HG03378 (cell line): ENCODE results near the gene DUS4L.

Source experiments
- ATAC-seq: cut with Tn5 transposase; IDR thresholded peaks from one replicate; pipeline ENCODE4 v1.9.1; 2021; ENCODE audit warnings: mild to moderate bottlenecking, moderate library complexity; ENCODE audit not compliant: unreplicated experiment

The DUS4L gene

DNA sequence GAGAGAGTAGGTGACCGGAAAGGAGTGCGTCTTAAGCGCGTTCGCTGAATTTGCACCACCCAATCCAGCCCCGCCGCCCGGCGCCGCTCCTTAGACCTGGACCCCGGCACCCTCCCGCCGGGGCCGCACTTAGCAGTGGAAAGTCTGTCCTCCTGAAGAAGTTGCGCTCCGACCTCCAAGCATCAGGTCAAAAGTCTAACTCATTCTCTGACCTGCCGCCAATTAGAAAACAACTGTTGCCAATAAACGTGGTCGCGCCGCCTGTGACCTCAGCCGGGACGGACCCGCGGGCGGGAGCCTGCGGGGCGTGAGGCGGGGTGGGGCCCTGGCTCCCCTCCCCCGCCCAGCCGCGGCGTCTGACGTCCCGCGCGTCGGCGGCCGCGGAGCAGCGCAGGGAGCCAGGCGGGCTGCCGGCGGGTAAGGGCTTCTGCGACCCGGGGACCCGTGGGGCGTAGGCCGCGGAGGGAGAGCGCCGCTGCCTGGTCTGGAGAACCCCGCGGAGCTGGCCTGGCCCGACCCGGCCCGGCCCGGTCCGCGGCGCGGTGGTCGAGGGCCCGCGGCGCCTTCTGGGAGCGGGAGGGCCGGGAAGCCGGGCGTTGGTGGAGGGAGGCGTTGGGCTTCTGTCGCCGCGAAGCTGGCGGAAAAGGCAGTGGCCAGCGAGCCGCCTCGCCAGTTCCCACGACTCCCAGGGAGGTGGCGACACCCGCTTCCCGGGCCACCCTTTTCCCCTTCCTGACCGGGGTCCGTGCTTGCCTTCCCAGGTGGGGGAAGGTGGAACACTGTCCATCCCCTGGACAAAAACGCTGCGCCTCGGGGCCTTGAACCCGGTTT, 16.3 kb downstream of the DUS4L start, which contains the start of gene BCAP29:
Gene BCAP29 (plus strand): TSS at position 362 of the 831 bp plus-strand sequence. CDS start 527 bp downstream, outside the sequence.
- ATAC-seq, result peak; percentile 70

DNA sequence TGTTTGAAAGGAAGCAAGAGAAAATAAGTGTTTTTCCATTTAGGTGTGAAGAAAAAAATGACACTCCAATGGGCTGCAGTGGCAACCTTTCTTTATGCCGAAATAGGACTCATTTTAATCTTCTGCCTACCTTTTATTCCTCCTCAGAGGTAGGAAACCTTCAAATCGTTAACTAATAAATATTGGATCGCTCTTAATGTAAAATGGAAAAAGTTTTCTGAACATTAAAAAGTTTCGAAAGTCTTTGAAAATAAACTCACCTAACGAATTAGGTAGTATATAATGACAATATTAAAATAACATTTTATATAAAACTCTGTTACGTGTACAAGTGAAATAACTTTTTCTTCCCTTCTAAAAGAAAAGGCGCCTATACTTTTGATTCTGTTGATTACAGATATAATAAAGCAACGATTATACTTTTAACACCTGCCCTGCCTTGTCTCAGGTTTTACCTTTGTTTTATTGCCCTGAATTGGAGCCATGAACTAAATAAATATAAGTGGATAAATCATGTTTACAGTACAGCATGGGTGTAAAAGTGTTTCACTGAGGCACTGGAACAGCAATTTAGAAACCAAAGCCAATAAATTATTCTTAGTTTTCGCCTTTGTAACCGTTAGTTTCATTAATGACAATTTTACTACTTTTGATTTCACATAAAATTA, 17.1 kb downstream of the DUS4L start:
- ATAC-seq, result no peak

DNA sequence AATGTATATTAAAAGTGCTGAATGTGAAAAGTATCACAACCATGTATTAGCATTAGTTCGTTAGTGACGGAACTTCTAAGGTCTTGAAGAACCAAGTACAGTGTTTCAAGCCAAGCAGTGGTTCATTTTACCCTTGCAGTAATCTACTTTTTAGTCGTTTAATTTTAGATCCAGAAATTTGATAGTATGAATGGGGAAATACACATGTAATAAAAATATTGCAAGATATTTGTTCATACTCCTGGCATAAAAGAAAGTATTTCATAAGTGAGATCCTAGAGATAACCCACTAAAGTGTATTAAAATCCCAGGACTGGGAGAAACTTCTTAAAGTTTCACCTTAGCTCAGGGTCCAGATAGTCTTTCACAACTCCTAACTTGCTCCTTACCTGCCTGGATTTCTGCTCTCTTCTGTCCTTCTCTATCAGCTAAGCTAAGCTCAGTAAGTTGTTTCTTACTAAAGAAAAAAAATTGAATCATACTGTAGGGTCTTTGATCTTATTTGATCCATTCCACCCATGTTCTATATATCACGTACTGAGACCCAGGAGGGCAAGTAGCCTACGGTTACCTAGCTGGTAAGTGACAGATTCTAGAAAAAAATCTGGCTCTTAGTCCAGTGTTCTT, 17.7 kb downstream of the DUS4L start:
- ATAC-seq, result no peak

DNA sequence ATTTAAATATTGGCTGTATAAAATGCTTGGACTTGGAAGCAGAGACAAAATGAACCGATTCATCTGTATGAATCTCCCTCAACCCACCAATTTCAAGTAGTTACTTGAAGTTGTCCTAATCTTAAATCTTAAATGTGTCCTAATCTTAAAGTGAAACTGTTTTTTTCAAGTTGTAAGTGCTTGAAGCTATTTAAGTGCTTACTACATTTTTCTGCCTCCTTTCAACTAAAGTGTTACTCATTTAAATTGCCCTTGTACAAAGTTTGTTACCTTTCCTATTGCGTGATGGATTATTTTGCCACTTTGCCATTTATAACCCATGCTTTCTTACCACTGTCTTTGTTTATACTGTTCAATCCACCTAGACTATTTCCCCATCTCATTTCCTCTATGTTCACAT, 19.1 kb downstream of the DUS4L start:
- no peak for ATAC-seq

DNA sequence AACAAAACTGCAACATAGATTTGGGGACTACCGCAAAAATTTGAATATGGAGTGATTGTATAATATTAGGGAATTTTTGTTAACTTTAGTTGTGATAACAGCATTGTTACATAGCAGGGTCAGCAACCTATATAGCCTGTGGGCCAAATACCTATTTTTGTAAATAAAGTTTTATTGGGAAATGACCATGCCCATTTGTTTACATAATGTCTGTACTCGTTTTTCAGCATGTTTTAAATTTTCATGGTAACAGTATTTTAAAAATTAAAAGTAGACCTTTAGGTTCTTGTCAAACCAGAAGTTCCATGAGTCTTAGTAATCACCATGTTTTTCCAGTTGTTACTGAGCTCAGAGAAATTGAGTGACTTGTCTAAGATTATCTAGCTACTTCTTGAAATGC, 20.9 kb downstream of the DUS4L start:
- ATAC-seq, result no peak

DNA sequence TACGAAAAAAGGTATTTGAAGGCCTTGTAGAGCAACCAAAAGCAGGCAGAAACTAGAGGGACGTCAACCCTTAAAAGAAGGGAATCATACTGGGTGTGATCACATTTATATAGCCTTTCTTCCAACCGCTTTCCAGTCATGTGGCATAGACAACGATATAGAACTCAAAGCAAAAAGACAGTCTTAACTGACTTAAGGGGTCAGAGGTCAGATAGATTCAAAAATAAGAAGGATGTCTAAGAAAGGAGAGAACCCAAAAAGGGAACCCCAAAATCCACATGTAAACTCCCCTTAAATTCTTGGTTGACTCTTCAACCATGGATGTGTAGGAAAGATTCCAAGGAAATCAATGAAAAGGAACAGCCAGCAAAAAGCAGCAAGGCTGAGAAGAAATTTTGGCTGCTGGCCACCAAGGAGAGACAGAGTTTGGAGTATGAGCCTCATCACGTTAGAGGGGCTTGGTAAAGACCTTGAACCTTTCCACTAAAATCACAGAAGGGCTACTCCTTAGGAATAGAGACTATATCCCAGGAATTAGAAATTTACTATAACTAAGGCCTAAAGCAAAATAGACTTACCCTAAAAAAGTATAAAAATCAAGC, 24.9 kb downstream of the DUS4L start:
- no peak for ATAC-seq

DNA sequence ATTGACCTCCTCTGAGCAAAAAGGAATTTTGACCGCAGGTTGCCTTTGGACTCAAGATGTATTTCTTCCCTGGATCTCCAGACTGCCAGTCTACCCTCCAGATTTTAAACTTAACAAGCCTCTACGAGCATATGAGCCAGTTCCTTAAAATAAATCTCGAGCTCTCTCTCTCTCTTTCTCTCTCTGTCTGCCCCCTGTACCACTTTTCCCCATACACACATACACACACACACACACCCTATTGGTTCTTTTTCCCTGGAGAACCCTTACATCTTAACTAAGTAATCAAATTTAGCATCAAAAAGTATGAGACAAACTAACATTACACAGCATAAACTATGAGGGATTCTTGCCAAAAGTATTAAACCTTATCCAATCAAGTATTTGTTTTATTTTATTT, 27.6 kb downstream of the DUS4L start:
- no peak for ATAC-seq

DNA sequence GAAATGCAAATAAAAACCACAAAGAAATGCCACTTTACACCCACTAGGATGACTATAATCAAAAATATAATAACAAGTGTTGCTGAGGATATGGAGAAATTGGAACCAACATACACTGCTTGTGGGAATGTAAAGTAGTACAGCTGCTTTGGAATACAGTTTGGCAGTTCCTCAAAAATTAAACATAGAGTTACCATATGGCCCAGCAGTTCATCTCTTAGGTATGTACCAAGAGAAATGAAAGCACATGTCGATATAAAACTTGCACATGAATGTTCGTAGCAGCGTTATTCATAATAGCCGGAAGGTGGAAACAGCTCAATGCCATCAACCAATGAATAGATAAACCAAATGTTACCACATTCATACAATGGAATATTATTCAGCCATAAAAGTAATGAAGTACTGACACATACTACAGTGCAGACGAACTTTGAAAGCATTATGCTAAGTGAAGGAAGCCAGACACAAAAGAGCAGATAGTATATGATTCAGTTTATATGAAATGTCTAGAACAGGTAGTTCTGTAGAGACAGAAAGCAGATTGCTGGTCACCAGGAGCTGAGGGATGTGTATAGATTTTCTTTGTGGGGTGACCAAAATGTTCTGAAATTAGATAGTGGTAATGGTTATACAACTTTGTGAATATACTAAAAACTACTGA, 28.7 kb downstream of the DUS4L start:
- ATAC-seq, result no peak

DNA sequence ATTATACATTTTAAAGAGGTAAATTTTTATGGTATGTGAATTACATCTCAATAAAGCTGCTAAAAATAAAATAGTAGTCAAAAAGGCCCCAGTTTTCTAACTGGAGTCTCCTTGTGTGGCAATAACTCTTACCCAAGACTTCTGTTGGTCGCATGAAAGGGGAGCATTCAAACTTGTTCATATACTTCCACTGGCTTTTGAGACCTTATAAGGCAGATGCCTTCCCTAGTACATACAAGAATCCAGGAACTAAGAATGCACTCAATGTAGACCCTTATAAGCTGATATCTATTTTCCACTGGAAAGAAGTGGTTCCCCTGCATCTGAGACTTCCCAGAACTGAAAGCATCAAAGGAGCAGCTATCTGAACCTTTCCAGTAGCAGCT, 29.2 kb downstream of the DUS4L start:
- ATAC-seq, result no peak

DNA sequence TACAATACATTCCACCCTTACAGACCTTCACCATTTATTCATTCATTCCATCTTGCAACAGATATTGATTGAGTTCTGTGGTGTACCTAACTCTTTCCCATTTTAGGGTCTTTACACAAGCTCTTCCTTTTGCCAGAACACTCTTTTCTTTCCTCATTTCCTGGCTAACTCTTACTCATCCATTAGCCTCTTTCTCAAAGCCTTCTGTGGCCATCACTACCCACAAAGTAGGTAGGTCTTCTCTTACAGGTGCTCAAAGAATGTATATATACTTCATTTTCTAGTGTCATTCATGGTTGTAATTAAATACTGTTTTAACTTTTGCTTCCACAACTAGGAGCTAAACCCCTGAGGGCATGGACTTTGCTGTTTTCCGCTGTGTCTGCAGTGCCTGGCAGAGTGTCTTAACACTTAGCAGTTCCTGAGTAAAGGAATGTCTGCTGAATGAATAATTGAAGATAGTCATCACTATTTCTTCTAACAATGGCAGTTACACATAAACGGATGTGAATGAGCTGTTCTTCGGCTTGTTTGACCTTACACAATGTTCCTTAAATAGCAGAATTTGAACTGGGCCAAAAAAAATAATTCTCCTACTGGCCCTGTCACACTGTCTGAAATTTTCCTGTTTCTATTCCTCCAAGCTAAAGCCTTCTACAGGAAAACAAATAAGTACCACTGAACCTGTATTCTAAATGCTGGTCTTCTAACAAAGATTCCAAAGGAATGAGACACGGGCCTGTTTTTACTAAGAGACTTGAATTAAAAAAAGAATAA, 31.4 kb downstream of the DUS4L start:
- ATAC-seq, result no peak

DNA sequence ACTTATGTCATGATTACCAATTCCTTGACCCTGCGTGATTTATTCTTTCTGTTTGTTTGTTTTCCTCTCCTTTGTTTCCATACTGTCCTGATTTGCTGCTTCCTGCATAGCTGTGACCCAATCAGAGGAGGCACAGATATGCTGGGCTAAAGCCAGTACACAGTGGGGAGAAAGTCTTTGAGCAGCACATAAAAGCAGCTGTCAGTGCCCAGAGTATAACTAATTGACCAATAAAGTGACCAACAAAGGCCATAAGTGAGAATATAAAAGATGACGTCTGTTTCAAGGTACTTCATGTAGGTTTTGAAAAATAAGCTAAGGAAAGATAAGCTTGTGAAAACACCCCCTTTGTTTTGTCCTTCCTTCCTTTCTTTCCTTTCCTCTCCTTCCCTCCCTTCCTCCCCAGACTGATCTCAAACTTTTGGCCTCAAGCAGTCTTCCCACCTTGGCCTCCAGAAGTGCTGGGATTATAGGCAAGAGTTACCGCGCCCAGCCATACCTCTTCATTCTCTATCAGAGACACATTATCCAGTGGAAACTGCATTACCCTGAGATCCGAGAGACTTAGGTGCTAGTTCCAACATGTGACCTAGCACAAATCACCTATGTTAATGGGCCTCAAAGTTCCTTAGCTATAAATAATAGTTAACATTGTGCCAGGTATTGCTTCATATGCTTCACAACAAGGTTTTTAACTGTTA, 33.3 kb downstream of the DUS4L start:
- ATAC-seq, result no peak

DNA sequence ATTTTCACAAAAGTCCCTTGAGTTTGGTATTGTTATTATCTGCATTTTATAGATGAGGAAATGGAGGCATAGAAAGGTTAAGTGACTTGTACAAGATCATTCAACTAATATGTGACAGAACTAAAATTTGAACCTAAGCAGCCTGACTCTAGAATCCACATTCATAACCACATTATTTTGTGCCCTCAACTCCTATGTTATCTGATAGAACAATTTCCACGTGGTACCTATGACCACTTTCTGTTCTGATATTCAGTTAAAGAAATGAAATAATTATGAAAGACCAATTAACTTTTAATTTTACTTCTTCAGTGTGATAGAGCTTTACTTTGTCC, 33.8 kb downstream of the DUS4L start:
- ATAC-seq, result no peak

DNA sequence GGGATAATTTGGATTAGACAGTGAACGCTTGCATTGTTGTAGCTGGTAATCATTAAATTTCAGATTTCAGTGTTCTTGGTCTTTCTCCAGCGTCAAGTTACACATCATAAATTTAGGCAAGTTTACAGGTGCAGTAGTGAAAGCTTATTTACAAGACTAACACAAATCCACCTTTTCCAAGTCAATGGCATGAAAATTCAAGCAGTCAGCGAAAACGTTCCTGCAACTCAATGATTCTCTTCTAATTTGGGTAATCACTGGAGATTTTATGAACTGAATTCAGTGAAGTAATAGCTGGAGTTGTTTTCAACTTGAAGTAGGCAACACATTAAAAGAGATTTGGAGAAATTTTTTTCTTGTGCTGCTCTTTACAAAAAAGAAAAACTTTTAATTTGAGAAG, 34.2 kb downstream of the DUS4L start:
- no peak for ATAC-seq

DNA sequence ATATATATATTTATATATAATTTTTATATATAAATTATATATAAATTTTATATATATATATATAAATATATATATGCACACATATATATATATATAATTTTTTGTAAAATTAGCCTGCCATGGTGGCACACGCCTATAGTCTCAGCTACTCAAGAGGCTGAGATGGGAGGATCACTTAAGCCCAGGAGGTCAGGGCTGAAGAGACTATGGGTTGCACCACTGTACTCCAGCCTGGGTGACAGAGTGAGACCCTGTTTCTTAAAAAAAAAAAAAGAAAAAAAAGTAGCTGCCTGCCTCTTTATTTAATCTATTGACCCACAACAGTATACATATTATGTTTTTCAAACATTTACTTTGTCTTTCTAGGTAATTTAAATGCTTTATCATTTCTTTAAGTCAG, 35.5 kb downstream of the DUS4L start:
- no peak for ATAC-seq

DNA sequence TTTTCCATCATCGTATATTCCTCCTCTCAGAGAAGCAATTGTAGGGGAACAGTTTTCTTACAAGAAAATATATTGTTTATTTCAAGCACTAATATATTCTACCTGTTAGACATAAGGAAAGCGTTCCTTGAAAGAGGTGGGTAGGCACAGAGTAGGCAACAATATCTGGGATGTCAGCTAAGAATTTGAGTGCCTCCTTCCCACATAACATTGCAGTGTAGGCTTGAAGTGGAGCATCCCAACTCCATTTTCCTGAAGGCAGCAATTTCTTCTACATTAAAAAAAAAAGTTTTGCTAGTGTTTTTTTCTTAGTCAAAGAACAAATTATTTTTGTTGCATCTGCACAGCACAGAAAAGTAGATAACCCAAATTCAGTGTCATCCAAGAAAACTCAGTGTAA, 37.0 kb downstream of the DUS4L start:
- ATAC-seq, result no peak

DNA sequence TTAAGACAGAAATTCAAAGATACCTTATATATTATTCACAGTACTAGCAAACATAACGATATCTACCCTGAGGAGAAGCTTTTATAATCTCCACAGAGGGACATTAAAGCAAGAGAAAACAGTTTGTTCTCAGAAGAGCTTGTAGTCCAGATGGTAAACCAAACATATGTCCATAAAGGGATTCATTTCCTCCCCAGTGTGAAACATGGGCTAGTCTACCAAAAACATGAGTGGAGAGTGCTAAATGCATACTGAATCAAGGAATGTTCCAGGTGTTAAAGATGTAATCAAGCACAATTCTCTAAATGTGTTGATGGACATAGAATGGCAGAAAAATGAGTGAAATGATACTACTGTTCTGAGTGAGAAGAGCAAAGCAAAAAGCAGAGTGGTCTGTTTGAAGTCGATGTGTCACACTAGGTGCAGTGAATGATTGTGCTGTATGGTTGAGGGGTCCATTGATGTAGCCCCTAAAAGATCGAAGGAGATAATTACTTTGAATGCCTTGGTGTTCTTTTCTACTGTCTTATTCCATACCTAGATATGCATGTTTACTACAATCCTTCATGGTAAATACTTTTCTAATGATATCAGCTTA, 41.5 kb downstream of the DUS4L start:
- no peak for ATAC-seq

DNA sequence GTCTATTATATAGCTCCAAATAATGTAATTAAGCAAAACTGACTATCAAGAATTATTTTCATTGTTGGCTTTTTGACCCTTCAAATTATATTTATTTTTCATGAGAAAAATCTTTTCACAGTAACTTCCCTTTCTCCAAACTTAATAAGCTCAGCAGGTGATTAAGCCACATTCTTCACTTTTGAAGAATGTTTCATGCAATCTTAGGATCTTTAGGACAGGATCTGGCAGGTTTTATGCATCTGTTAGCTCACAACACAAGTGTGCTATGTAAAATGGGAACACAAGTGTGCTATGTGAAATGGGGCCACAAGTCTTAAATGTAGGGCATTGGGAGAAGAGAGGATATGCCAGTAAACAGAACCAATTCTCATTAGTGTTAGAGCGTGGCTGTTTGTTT, 42.5 kb downstream of the DUS4L start:
- ATAC-seq, result no peak

DNA sequence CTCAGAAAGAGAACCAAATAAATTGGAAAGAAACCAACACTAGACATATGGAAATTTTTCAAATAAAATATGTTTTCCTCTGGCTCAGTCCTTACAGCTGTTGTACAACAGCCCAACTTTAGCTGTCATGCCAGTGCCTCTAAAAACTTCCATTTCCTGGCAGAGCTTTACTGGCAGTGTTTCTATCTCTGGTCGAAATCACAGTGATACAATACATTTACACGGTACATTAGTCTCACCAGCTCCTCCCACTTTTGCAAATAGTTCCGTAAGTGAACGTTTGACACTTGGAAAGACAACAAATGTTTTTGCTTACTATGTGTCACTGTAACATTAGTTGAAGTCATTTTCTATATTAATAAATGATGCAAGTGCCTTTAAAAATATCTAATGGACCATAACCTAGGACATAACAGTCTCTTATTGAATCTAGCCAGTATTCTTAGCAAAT, 46.1 kb downstream of the DUS4L start:
- no peak for ATAC-seq

DNA sequence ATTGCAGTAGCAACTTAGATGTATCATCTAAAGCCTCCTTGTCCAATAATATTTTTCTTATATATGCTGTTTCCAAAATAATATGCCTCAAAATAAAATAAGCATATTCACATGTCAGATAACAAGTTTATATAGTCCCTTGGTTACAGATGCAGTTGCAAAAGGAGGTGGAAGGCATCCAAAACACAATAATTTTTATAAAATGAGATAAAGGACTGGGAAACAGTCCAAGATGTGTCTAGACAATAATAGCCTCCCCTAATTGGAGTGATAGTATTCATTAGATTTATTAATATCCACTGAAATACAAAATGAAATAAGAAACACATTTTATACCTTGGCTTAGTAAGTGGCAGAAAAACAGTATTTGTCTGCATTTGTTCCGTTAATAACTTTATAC, 46.6 kb downstream of the DUS4L start:
- no peak for ATAC-seq
